GM12878 (cell line): ENCODE measurements around the gene APOBEC3H.

Source experiments
- BHLHE40 ChIP-seq, 2 experiments: fragments of 450-650 bp in 1 of 2; IDR thresholded peaks; 2 replicates each; pipeline ENCODE4 v1.6.1; 2011 to 2017; ENCODE audit warnings: low read depth in 2 of 2, borderline replicate concordance in 1 of 2, improper control_type of control experiment in 1 of 2, low read length in 1 of 2, mild to moderate bottlenecking in 1 of 2
- DPF2 ChIP-seq: fragments of 450-650 bp; IDR thresholded peaks from 2 replicates; pipeline ENCODE4 v1.6.1; 2017; ENCODE audit warnings: mild to moderate bottlenecking

DNA sequence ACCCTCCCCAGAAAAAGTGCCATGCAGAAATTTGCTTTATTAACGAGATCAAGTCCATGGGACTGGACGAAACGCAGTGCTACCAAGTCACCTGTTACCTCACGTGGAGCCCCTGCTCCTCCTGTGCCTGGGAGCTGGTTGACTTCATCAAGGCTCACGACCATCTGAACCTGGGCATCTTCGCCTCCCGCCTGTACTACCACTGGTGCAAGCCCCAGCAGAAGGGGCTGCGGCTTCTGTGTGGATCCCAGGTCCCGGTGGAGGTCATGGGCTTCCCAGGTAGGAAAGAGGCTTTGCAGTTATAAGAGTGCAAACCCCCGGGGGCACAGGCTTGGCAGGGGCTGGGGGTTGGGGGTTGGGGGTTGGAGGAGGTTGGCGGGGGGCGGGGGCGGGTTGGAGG lies 4.2 kb downstream of the APOBEC3H start:
- TF ChIP-seq DPF2 (no peak), BHLHE40 (IDR thresholded peaks at IDR 0.05; ENCODE audit: borderline replicate concordance in 1 of 2, low read depth in 2 of 2, low read length in 1 of 2) (no peak)
